Measurements from ENCODE around the gene GRID1.
A peak's percentile ranks its signal among the peaks of the same experiment; 100 is the strongest.

GRID1 gene

DNA sequence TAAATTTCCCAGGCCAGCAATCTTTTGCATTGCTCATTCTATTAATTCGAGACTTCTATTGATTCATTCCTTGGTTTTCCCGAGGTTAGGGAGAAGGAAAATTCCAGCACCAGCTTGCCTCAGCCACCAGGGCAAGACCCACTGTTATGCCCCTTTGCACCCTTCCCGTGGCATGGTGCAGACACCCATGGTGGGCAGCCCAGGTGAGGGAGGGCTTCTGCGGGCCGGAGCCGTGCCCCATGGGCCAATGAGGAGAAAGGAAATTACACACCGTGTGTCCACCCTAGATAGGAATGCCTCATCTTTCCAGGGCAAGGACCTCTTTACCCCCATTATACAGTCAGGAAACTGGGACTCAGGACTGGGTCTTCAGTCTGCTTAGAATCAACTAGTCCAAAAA lies 4.5 kb upstream of the GRID1 start:
- no peak for DNase-seq (ENCODE audit: insufficient read length, low spot score)
- FAIRE-seq, result no peak
- TF ChIP-seq PAX5 (IDR thresholded peaks at IDR 0.05; ENCODE audit: insufficient read depth, low read length, severe bottlenecking), result no peak
- no peak for TF ChIP-seq POU2F2 (IDR thresholded peaks at IDR 0.05; ENCODE audit: low read depth, low read length)
- no peak for TF ChIP-seq TAF1 (IDR thresholded peaks at IDR 0.05; ENCODE audit: low read depth, low read length)
- TF ChIP-seq POLR2A (IDR thresholded peaks at IDR 0.05; ENCODE audit: low read depth, low read length), result no peak
- TF ChIP-seq SPI1 (IDR thresholded peaks at IDR 0.05; ENCODE audit: low read depth, low read length), result no peak
- no peak for TF ChIP-seq POLR2AphosphoS5 (IDR thresholded peaks at IDR 0.05; ENCODE audit: low read depth, low read length)

DNA sequence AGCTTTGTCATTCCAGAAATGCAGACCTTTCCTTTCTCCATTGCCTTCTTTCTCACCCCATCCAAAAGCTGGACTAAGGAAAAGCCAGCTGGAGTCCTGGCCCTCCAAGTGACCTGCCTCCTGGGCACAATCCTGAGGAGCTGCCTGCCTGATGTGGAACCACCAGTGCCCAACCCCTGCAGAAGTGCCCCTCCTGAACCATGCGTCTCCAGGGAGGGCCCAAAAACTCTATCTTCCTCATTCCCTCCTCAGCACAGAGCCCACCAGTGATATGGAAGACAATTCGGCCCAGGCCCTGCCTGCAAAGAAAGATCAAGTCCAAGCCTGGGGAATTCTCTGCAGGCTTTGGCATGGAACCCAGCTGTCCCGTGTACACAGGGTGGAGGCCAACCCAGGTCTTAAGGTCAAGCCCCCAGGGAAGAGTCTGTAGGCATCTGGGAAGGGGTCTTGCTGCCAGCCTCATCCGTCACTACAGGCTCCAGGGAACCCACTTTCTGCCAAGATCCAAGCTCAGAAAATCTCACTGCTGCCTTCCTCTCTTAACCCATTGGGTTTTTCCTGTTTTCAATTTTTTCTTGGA lies 3.5 kb upstream of the GRID1 start:
- DNase-seq (ENCODE audit: insufficient read length, low spot score), result no peak
- FAIRE-seq, result no peak
- TF ChIP-seq SPI1 (IDR thresholded peaks at IDR 0.05; ENCODE audit: low read depth, low read length), result no peak
- TF ChIP-seq PAX5 (IDR thresholded peaks at IDR 0.05; ENCODE audit: insufficient read depth, low read length, severe bottlenecking), result no peak

DNA sequence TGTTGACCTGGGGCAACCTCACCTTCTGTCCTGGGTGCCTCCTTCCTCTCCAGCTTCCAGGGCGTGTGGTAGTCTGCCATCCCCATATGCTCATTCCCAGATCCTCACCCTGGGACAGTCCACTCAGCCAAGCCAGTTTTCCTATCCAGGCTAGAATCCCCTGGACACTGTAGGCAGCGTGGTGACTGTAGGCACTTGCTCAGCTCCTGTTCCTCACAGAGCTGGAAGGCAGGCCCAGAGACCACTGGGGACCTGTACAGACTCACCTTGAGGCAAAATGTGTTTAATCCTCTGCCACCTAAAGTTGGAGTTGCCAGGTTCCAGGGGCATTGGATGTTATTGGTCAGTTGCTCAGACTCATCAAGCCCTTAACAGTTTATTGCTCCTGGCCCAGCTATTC lies 2.4 kb upstream of the GRID1 start:
- no peak for DNase-seq (ENCODE audit: insufficient read length, low spot score)
- TF ChIP-seq POLR2A (IDR thresholded peaks at IDR 0.05; ENCODE audit: low read depth, low read length) (no peak), POU2F2 (IDR thresholded peaks at IDR 0.05; ENCODE audit: low read depth, low read length) (no peak), PAX5 (IDR thresholded peaks at IDR 0.05; ENCODE audit: insufficient read depth, low read length, severe bottlenecking) (no peak), SPI1 (IDR thresholded peaks at IDR 0.05; ENCODE audit: low read depth, low read length) (no peak), POLR2AphosphoS5 (IDR thresholded peaks at IDR 0.05; ENCODE audit: low read depth, low read length) (no peak), TAF1 (IDR thresholded peaks at IDR 0.05; ENCODE audit: low read depth, low read length) (no peak)

DNA sequence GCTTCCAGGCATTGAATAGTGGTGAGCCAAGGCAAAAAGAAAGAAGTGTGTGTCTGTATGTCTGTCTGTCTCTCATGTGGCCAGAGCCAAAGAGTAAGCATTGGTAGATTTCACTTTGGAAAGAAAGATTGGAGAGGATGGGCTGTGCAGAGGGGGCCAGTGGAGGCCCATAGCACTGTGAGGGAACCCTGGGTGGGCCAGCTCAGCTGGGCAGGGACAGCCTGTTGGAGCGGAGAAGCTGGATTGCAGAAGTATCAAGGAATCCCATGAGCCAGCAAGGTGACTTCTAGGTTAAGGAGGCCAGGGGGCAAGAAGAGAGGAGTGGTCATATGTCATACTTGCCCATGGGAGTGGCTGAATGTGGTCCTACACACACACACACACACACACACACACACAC lies 1.5 kb upstream of the GRID1 start:
- TF ChIP-seq PAX5 (IDR thresholded peaks at IDR 0.05; ENCODE audit: insufficient read depth, low read length, severe bottlenecking) (no peak), POU2F2 (IDR thresholded peaks at IDR 0.05; ENCODE audit: low read depth, low read length) (no peak), POLR2AphosphoS5 (IDR thresholded peaks at IDR 0.05; ENCODE audit: low read depth, low read length) (no peak), SPI1 (IDR thresholded peaks at IDR 0.05; ENCODE audit: low read depth, low read length) (no peak), POLR2A (IDR thresholded peaks at IDR 0.05; ENCODE audit: low read depth, low read length) (no peak), TAF1 (IDR thresholded peaks at IDR 0.05; ENCODE audit: low read depth, low read length) (no peak)
- no peak for DNase-seq (ENCODE audit: insufficient read length, low spot score)
- FAIRE-seq, result no peak

More for the DNA sequence above, 2.4 kb upstream of the GRID1 start:
- FAIRE-seq, result no peak

DNA sequence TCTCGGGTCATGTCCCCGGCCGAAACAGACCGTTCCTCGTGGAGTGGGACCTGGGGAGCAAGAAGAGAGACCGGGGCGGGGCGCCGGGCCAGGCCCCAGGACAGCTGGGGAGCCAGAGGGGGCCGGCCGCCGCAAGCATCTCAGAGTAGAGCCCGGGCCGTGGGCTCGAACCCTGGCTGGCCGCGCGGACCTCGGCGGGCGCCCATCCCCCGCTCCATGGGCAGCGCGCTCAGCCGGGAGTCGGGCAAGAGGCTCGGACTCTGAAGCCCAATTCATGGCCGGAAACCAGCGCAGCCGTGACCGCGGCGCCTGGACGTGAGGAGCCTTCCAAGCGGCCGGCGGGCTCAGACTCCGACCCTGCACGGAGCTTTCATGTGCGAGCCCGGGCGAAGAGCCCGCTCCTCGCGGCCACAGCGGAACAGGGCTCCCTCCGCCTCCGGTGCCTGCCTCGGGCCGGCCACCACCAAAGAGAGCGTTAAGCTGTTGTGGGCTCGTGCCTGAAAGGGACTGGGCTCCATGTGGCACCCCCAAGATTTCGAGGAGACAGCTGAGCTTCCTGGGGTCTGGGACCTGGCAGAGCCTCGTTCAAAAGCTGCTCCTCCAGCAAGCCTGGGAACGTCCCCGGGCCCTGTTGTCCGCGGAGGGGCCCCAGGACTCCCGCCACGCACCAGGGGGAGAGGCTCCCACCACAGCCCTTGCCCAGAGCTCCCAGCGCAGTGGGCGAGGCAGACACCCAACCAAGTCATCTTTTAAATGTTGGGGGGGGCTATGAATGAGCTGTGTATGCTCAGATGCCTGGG lies 757 bp upstream of the GRID1 start:
- FAIRE-seq, result no peak
- TF ChIP-seq PAX5 (IDR thresholded peaks at IDR 0.05; ENCODE audit: insufficient read depth, low read length, severe bottlenecking) (no peak), TAF1 (IDR thresholded peaks at IDR 0.05; ENCODE audit: low read depth, low read length) (no peak), POLR2AphosphoS5 (IDR thresholded peaks at IDR 0.05; ENCODE audit: low read depth, low read length) (no peak), SPI1 (IDR thresholded peaks at IDR 0.05; ENCODE audit: low read depth, low read length) (no peak), POU2F2 (IDR thresholded peaks at IDR 0.05; ENCODE audit: low read depth, low read length) (no peak), POLR2A (IDR thresholded peaks at IDR 0.05; ENCODE audit: low read depth, low read length) (no peak)
- DNase-seq (ENCODE audit: insufficient read length, low spot score), result no peak

DNA sequence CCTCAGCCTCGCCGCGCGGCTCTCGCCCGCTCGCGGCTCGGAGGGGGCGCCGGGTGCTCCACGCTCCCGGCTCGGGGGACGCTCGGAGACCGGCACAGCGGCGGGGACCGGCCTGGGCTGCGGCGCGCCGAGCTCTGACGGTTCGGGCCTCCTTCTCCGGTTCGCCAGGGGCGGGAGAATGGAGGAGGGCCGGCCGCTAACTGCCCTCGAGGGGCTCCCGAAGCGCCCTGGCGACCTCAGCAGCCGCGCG lies 232 bp upstream of the GRID1 start:
- no peak for TF ChIP-seq POLR2A (IDR thresholded peaks at IDR 0.05; ENCODE audit: low read depth, low read length)
- no peak for TF ChIP-seq PAX5 (IDR thresholded peaks at IDR 0.05; ENCODE audit: insufficient read depth, low read length, severe bottlenecking)
- no peak for TF ChIP-seq POLR2AphosphoS5 (IDR thresholded peaks at IDR 0.05; ENCODE audit: low read depth, low read length)
- TF ChIP-seq POU2F2 (IDR thresholded peaks at IDR 0.05; ENCODE audit: low read depth, low read length), result no peak
- no peak for TF ChIP-seq TAF1 (IDR thresholded peaks at IDR 0.05; ENCODE audit: low read depth, low read length)
- no peak for TF ChIP-seq SPI1 (IDR thresholded peaks at IDR 0.05; ENCODE audit: low read depth, low read length)
- FAIRE-seq (no peak), DNase-seq (ENCODE audit: insufficient read length, low spot score) (no peak)

DNA sequence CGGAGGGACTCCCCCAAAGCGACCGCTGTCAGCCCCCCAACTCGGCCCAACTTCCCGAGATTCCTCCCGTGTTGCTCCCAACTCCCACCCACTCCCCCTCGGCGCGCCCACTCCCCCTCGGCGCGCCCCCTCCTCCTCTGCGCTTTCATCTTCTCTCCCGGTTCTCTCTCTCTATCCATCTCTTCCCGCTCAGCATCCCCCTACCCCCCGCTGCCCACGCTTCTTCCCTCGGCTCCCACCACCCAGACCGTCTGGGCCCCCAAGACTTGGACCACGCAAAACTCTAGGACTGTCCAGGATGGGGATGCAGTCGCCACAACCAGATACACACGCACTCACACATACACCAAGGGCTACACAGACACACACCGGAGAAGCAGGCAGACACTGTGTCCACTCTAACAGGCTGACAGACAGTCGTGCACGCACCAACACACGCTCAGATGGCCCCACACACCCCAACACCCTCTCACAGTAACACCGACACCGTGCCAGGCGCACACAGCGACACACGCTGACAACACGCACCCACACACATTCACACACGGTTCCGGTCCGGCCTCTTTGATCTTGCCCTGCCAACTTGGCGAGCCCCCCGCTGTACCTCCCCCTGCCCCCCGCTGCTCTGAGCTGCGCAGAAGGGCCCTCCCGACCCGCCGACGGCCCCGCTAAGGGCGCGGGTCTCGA lies 1.1 kb downstream of the GRID1 start:
- TF ChIP-seq POLR2A (IDR thresholded peaks at IDR 0.05; ENCODE audit: low read depth, low read length), result no peak
- TF ChIP-seq SPI1 (IDR thresholded peaks at IDR 0.05; ENCODE audit: low read depth, low read length), result no peak
- TF ChIP-seq TAF1 (IDR thresholded peaks at IDR 0.05; ENCODE audit: low read depth, low read length), result no peak
- no peak for TF ChIP-seq POU2F2 (IDR thresholded peaks at IDR 0.05; ENCODE audit: low read depth, low read length)
- TF ChIP-seq PAX5 (IDR thresholded peaks at IDR 0.05; ENCODE audit: insufficient read depth, low read length, severe bottlenecking), result no peak
- no peak for TF ChIP-seq POLR2AphosphoS5 (IDR thresholded peaks at IDR 0.05; ENCODE audit: low read depth, low read length)
- DNase-seq (ENCODE audit: insufficient read length, low spot score) (peak; percentile 41), FAIRE-seq (no peak)

DNA sequence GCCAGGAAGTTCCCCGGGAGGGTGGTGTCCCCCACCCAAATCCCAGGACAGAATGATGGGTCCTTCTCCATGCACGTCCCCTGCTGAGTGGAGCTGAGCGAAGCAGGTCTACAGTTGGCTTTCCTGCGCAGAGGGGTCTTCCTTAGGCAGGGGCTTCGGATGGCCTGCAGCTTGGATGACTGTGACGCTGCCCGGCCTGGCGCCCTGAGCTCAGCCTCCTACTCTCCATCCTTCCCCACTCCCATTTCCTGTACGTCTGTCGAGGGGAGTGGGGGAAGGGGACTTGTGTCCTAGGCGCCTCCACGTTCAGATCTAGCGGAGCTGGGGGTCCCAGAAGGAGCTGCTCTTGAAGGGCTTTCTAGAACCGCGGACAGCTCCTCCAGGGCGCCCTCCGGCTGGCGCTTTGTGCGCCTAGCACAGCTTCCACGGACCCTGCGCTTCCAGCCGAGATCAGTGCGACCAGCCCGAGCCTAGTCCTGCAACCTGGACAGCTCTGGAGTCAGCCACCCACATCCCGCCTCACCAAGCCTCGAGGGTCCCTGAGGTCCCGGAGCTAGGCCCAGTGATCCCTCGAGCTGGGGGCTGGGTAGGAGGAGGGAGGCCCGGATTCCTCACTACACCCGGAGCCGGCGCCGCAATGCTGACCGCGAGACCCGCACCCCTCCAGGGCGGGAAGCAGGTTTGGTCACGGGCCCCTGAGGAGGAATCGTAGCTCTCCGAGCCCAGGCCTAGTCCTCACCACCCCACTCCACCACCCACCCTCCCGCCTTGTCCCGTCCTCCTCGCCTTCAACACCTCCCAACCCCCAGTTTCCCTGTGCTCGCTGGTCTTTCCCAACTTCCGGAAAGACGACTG lies 1.9 kb downstream of the GRID1 start:
- DNase-seq (ENCODE audit: insufficient read length, low spot score) (no peak), FAIRE-seq (no peak)
- TF ChIP-seq TAF1 (IDR thresholded peaks at IDR 0.05; ENCODE audit: low read depth, low read length), result no peak
- TF ChIP-seq POU2F2 (IDR thresholded peaks at IDR 0.05; ENCODE audit: low read depth, low read length), result no peak
- no peak for TF ChIP-seq SPI1 (IDR thresholded peaks at IDR 0.05; ENCODE audit: low read depth, low read length)
- TF ChIP-seq PAX5 (IDR thresholded peaks at IDR 0.05; ENCODE audit: insufficient read depth, low read length, severe bottlenecking), result no peak
- no peak for TF ChIP-seq POLR2AphosphoS5 (IDR thresholded peaks at IDR 0.05; ENCODE audit: low read depth, low read length)
- no peak for TF ChIP-seq POLR2A (IDR thresholded peaks at IDR 0.05; ENCODE audit: low read depth, low read length)

Measured in GM12891 (cell line).